SU-DHL-6 (cell line): ENCODE measurements around the gene NHLRC2.
"Not testable (repeated sequence)": the region's sequence is repeated elsewhere in the genome, so short reads cannot be mapped to it uniquely, and the experiment has no call there.

Experiments
- H2AFZ ChIP-seq: fragments of 200-600 bp; sonication (generic); 2 replicates; pipeline ENCODE4 v1.6.1; 2014; ENCODE audit warnings: low read depth, mild to moderate bottlenecking, moderate library complexity, mixed read lengths, antibody characterized with exemption, low read length; ENCODE audit not compliant: severe bottlenecking
- H3F3A ChIP-seq: fragments of 200-600 bp; shearing (Covaris generic); 2 replicates; pipeline ENCODE4 v1.6.0; 2016; ENCODE audit warnings: antibody characterized with exemption, mild to moderate bottlenecking; ENCODE audit not compliant: insufficient read depth
- H3K27ac ChIP-seq: fragments of 200-600 bp; sonication (generic); 2 replicates; pipeline ENCODE4 v1.5.1; 2016; ENCODE audit warnings: low read depth, mild to moderate bottlenecking, low read length, moderate library complexity, mixed read lengths
- H3K27me3 ChIP-seq: fragments of 200-600 bp; sonication (generic), shearing (Covaris generic); 2 replicates; pipeline ENCODE4 v1.6.0; 2014; ENCODE audit warnings: mild to moderate bottlenecking, low read length
- H3K36me3 ChIP-seq: fragments of 200-600 bp; sonication (generic); 2 replicates; pipeline ENCODE4 v1.6.1; 2014; ENCODE audit warnings: mild to moderate bottlenecking, low read length, mixed read lengths
- H3K4me2 ChIP-seq: fragments of 300-600, 200-600 bp; shearing (Covaris generic), sonication (generic); 2 replicates; pipeline ENCODE4 v1.6.0; 2014; ENCODE audit warnings: low read length, low read depth, mild to moderate bottlenecking; ENCODE audit not compliant: poor library complexity, severe bottlenecking
- H3K4me3 ChIP-seq: fragments of 200-600 bp; sonication (generic); 2 replicates; pipeline ENCODE4 v1.5.1; 2014; ENCODE audit warnings: antibody characterized with exemption, low read length, mild to moderate bottlenecking, mixed read lengths; ENCODE audit not compliant: insufficient read depth, poor library complexity, severe bottlenecking
- H3K79me2 ChIP-seq: fragments of 200-600 bp; sonication (generic); 2 replicates; pipeline ENCODE4 v1.6.1; 2014; ENCODE audit warnings: mild to moderate bottlenecking, low read length, moderate library complexity; ENCODE audit not compliant: insufficient read depth
- H3K9ac ChIP-seq: fragments of 200-600 bp; sonication (generic); 2 replicates; pipeline ENCODE4 v1.7.0; 2014; ENCODE audit warnings: mild to moderate bottlenecking, low read length
- H3K9me2 ChIP-seq: fragments of 200-600 bp; sonication (generic); replicated peaks from 2 replicates; pipeline ENCODE4 v1.6.1; 2014; ENCODE audit warnings: low read length; ENCODE audit not compliant: insufficient read depth
- H3K9me3 ChIP-seq: fragments of 200-600 bp; sonication (generic); 2 replicates; pipeline ENCODE4 v1.6.1; 2014; ENCODE audit warnings: low read length, mixed read lengths; ENCODE audit not compliant: insufficient read depth
- H4K20me1 ChIP-seq: fragments of 200-600 bp; sonication (generic); 2 replicates; pipeline ENCODE4 v1.6.1; 2014; ENCODE audit warnings: low read depth, mild to moderate bottlenecking, antibody characterized with exemption, low read length, moderate library complexity, mixed read lengths
- EZH2phosphoT487 ChIP-seq: fragments of 200-600 bp; sonication (generic), shearing (Covaris generic); conservative IDR thresholded peaks from 2 replicates; pipeline ENCODE4 v1.6.1; 2018; ENCODE audit warnings: mild to moderate bottlenecking, antibody characterized with exemption, low read length, moderate library complexity, mixed read lengths
- TF ChIP-seq, protein P1 (sequence below): fragments of 200-600 bp; sonication (generic); IDR thresholded peaks from one replicate; pipeline ENCODE4 v1.5.1; 2017; ENCODE audit warnings: antibody characterized with exemption, mild to moderate bottlenecking, low read length, moderate library complexity; ENCODE audit not compliant: insufficient read depth, poor library complexity, severe bottlenecking

NHLRC2 gene

DNA sequence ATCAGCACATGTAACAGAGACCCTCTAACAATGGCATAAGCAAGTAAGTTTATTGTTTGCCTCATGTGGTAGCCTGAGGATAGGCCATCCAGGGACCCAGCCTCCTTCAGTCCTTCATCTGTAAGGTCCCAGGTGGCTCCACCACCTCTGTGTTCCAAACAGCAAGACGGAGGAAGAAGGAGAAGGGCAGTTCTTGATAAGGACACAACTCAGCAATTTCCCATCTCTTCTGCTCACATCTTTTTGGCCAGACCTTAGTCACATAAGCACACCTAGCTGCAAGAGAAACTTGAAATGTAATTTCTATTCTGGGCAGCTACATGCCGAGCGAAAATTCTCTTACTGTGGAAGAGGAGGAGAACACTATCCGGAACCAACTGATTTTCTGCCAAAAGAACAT is 34.5 kb upstream of the NHLRC2 start:
- no peaks in the 10 kb centered on the region for H3F3A ChIP-seq
- no peaks in the 10 kb centered on the region for H3K9me3 ChIP-seq
- H3K79me2 ChIP-seq: no peaks in the 10 kb centered on the region
- TF ChIP-seq, protein P1, sequence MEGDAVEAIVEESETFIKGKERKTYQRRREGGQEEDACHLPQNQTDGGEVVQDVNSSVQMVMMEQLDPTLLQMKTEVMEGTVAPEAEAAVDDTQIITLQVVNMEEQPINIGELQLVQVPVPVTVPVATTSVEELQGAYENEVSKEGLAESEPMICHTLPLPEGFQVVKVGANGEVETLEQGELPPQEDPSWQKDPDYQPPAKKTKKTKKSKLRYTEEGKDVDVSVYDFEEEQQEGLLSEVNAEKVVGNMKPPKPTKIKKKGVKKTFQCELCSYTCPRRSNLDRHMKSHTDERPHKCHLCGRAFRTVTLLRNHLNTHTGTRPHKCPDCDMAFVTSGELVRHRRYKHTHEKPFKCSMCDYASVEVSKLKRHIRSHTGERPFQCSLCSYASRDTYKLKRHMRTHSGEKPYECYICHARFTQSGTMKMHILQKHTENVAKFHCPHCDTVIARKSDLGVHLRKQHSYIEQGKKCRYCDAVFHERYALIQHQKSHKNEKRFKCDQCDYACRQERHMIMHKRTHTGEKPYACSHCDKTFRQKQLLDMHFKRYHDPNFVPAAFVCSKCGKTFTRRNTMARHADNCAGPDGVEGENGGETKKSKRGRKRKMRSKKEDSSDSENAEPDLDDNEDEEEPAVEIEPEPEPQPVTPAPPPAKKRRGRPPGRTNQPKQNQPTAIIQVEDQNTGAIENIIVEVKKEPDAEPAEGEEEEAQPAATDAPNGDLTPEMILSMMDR: no peak
- no peak for TF ChIP-seq EZH2phosphoT487
- H3K9me2 ChIP-seq: no peaks in the 10 kb centered on the region
- H3K4me2 ChIP-seq: no peak overlapping the region
- no peak overlapping the region for H3K9ac ChIP-seq
- no peak overlapping the region for H2AFZ ChIP-seq
- H3K4me3 ChIP-seq: no peak overlapping the region
- no peaks in the 10 kb centered on the region for H4K20me1 ChIP-seq
- H3K27ac ChIP-seq: no peak overlapping the region
- H3K36me3 ChIP-seq: no peaks in the 10 kb centered on the region
- no peaks in the 10 kb centered on the region for H3K27me3 ChIP-seq

DNA sequence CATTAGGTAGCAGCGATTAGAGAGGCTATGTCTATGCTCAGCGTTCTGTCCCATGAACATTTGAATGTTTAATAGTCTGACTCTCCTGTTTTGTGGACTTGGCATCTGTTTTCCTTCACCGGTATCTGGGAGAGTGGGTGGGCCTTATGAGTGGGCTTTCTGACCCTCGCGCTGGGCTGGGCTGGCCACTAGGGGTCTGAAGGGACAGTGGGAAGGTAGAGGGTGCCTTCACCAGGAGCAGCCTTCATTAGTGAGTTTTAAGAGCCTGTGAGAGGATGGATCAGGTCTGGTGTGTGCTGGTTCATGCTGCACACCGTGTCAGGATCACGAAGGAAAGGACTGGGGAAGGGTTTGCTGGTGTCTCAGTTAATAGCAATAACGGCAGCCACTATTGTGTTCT is 34.0 kb upstream of the NHLRC2 start:
- Histone ChIP-seq H3K27me3 (no peaks in the 10 kb centered on the region), H3K9ac (no peak overlapping the region), H3K27ac (no peak overlapping the region), H3K9me3 (no peaks in the 10 kb centered on the region), H3K4me3 (no peak overlapping the region), H2AFZ (no peak overlapping the region), H3K36me3 (no peaks in the 10 kb centered on the region), H3K79me2 (no peaks in the 10 kb centered on the region), H3F3A (no peaks in the 10 kb centered on the region), H4K20me1 (no peaks in the 10 kb centered on the region), H3K9me2 (no peaks in the 10 kb centered on the region), H3K4me2 (no peak overlapping the region)
- TF ChIP-seq, protein P1: no peak
- TF ChIP-seq EZH2phosphoT487: no peak

DNA sequence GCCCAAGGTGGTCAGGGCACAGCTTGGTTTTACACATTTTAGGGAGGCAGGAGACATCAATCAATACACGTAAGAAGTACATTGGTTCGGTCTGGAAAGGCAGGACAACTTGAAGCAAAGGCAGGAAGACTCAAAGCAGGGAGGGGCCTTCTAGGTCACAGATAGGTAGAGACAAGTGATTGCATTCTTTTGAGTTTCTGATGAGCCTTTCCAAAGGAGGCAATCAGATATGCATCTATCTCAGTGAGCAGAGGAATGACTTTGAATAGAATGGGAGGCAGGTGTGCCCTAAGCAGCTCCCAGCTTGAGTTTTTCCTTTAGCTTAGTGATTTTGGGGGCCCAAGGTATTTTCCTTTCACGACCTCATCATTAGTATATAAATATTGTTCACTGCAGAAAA is 33.2 kb upstream of the NHLRC2 start:
- H3F3A ChIP-seq, H3K4me2 ChIP-seq, H3K36me3 ChIP-seq, H3K9me2 ChIP-seq, H3K27me3 ChIP-seq, H3K79me2 ChIP-seq, H2AFZ ChIP-seq, H3K27ac ChIP-seq, H4K20me1 ChIP-seq, H3K9ac ChIP-seq, H3K4me3 ChIP-seq, H3K9me3 ChIP-seq: not testable (repeated sequence)

DNA sequence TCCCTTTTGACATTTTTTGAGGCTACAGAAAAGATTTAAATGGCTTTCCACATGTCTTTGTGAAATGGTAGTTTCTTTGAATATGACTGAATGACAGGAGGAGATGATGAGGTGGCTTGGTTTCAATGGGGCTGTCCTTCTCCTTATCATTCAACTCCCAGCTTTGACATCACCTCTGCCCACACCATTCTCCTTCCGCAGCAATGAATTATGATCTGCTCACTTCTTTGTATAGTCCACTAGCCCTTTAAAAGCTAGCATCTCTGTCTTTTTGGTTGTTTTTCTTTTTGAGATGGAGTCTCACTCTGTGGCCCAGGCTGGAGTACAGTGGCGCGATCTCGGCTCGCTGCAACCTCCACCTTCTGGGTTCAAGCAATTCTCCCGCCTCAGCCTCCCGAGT is 32.3 kb upstream of the NHLRC2 start:
- no peaks in the 10 kb centered on the region for H3K79me2 ChIP-seq
- H4K20me1 ChIP-seq: no peaks in the 10 kb centered on the region
- no peaks in the 10 kb centered on the region for H3K27me3 ChIP-seq
- H3K36me3 ChIP-seq: no peaks in the 10 kb centered on the region
- no peak overlapping the region for H3K27ac ChIP-seq
- no peak overlapping the region for H3K4me3 ChIP-seq
- TF ChIP-seq, protein P1: no peak
- H3K9me2 ChIP-seq: no peaks in the 10 kb centered on the region
- no peaks in the 10 kb centered on the region for H3K9me3 ChIP-seq
- no peak overlapping the region for H3K4me2 ChIP-seq
- H2AFZ ChIP-seq: no peak overlapping the region
- H3F3A ChIP-seq: no peaks in the 10 kb centered on the region
- H3K9ac ChIP-seq: no peak overlapping the region
